HG02610 (cell line): Measurements from ENCODE around the gene MRPL44.

Experiments used
- ATAC-seq: cut with Tn5 transposase; IDR thresholded peaks from one replicate; pipeline ENCODE4 v1.9.1; 2021; ENCODE audit warnings: mild to moderate bottlenecking, moderate library complexity; ENCODE audit not compliant: unreplicated experiment

MRPL44 gene

DNA sequence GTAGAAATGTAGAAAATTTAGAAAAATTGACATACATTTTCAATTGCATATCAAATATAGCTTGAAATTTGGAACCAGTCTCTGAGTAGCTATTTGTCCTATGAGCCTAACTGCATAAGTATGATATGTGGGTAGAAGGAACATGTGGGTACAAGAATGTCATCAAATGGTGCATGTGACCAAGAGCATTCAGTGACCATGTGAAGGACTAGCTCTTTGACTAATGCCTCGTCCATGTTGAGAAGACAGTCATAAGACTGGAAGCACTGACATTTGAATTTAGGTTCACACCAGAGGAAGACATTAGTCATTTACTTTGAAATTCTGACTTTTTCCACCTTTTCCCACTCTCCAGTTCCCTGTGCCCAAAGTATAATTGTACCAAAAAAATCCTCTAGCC, 12.6 kb downstream of the MRPL44 start:
- ATAC-seq = peak; percentile 19

DNA sequence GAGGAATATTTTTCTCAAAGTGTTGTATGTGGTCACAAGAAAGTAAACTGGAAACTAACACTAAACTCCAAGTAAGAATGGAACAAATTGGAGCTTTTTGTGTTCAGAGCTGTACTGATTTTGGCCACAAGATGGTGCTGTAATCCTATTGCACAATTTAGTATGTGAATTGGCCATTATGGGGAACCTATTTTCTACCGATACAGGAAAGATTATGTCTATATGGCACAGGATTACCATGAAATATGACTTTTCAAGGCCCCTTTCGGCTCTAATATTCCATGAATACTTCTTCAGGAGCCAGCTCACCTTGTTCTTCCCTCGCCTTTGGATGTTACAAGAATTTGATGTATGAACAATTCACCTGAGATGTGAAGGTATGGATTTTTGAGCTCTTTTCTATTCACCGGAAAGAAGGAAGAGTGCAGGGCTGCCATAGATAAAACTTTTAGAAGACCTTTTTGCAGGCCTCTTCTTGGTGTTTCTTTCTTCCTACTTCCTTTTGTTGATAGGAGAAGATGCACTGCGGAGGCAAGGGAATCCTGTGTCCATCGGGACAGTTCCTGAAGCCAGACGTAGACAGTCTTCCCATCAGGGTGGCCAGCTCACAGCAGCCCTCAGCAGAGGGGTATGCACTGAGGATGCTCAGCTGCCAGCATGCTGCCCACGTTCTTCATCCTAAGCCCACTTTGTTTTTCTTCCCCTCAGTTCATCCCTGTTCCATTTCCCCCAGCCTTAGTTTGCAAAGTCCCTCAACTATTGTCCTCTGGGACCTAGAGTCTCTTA, 13.3 kb downstream of the MRPL44 start:
- peak; percentile 53 for ATAC-seq

DNA sequence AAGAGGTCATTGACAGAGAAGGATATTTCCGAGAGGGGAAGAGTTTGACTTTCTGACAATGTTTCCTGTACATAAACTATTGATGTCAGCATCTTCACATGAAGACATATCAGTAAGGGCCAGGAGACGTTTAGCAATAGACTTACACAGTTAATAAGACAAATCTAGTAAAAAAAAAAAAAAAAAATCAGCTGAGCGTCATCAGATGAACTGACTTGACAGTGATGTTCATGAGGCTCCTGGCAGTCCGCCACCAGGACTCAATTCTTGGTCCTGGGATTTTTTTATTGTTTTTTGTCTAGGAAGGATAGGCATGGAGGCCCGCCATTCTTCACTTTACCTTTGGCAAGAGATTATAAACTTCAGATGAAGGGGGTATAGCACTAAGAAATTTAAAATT, 14.5 kb downstream of the MRPL44 start:
- no peak for ATAC-seq

DNA sequence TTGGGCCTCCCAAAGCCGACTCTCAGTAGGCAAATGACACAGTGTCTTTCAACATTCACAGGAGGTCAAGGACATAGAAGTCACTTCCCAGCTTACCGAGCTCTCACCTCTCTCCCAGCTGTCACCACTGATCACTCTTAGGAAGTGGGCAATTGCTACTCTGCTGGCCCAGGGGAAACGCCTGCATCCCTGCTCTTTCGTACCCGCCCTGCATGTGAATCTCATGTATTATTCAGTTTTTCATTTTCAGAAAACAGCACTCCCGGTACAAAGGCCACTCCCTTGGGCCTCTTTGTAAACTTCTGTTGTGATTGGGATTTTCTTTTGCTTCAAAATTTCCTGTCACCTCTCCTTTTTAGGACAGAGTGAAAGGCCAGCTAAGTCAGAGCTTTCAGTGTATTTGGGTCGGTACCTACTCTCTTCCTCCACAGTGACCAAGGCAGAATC, 15.4 kb downstream of the MRPL44 start:
- no peak for ATAC-seq

DNA sequence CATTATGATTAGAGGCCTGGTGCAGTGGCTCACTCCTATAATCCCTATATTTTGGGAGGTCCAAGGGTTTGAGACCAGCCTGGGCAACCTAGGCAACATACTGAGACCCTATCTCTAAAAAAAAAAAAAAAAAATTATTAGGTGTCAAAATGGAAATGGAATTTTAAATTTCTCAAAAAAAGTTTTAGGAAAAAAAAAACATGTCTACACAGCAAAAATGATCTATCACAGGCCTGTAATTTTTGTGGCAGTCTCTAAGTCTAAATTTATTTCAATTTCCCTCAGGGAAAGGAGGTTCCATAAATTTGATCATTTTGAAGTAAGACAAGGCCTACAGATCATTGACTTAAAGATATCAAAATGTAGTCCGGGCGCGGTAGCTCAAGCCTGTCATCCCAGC, 16.3 kb downstream of the MRPL44 start:
- ATAC-seq = no peak

- ATAC-seq = no peak
Observed at GRCh38 chr2:223976635-223977226, 19.5 kb downstream of the MRPL44 start.

- no peak for ATAC-seq
Observed at GRCh38 chr2:223978451-223978850, 21.2 kb downstream of the MRPL44 start.

DNA sequence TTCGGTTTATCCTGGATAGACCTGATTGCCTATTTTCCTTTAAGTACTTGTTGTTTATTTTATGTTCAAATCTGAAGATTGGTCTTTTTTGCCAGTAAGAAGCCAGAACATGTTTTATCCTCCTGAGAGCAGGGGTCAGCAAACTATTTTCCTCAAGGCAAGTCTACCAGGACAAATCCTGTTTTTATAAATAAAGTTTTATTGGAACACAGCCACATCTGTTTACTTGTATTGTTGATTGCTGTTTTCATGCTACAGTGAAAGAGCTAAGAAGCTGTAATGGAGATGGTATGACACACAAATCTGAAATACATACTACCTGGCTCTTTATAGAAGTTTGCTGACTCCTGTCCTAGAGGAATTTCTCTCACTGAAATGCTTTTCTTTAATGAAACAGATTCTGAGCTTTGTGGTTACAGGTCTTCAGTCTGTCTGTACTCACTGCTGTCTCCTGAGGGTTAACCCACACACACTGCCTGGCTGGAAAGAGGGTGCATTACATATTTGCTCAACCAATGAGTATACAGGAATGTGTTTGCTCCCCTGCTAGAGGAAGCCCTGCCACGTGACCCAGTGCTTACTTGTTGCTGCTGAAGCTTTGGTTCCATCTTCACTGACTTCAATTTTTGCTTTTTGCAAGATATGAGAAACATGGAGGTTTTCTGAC, 22.6 kb downstream of the MRPL44 start:
- ATAC-seq = no peak

GRCh38 chr2:223980397-223980735, 23.1 kb downstream of the MRPL44 start:
- no peak for ATAC-seq

- no peak for ATAC-seq
Observed at GRCh38 chr2:223980803-223981202, 23.5 kb downstream of the MRPL44 start.

DNA sequence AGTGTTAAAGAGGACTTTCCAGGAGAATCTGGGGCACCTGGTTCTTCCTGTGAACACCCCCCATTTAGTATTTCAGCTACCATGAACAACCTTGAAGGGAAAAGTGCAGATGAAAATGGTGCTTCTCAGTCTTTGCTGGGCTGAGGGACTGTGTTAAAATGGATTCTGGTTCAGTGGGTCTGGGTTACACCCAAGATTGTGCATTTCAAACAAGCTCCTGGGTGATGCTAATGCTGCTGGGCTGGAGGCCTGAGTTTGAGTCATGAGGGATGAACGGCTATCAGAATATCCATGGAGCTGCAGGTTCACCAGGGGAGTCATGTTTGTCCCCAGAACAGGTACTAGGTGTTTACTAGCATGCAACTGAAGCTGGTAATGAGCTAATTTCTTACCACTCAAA, 24.0 kb downstream of the MRPL44 start:
- ATAC-seq = no peak

GRCh38 chr2:223989206-223989855, 32.1 kb downstream of the MRPL44 start:
- ATAC-seq = no peak

GRCh38 chr2:223989856-223990232, 32.6 kb downstream of the MRPL44 start:
- ATAC-seq = no peak

GRCh38 chr2:223991611-223992010, 34.3 kb downstream of the MRPL44 start:
- no peak for ATAC-seq

DNA sequence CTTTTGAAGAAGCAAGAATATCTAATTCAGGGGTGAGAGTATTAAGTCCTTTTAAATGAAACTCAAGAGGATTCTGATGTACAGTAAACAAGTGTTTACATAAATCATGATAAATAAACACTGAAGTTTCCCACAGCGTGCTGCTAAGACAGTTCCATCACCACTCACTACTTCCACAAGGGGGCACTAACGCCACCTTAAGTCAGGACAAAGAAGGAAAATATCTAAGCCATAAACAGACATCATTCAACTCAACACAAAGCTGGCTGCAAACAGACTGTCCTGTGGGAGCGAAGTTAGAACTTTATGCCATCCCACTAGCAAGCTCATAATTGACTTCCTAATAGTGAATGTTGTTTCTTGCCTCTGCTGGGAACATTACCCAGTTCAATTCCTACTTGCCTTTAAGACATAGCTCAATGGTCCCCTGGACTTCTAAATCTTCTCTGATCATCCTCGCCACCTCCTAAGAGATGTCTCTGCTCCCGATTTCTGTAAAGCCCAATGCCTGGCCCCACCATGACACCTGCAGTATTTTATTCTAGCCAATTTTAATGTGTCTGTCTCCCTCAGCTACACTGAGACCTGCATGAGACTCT, 36.5 kb downstream of the MRPL44 start:
- peak; percentile 82 for ATAC-seq

- no peak for ATAC-seq
Observed at GRCh38 chr2:223994562-223995162, 37.4 kb downstream of the MRPL44 start.

GRCh38 chr2:223995569-223995968, 38.3 kb downstream of the MRPL44 start:
- ATAC-seq = no peak

GRCh38 chr2:223996391-223996790, 39.1 kb downstream of the MRPL44 start:
- ATAC-seq = no peak

DNA sequence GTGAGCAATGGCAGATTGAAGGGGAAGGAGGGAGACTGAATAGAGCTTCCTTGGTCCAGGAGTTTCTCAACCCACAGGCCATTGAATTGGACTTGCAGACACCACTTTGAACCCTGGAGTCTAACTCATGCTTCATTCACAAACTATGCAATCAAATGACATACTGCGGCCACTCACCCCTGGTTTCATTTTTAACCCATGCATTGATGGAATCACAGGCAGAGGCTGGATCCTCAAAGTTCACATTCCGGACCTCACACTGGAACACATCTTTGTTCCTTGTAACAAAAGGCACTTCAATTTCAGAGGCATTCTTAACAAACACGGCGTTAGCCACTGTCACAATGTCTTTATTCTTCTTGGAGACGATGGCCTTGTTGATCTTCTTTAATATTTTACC, 40.7 kb downstream of the MRPL44 start:
- no peak for ATAC-seq

DNA sequence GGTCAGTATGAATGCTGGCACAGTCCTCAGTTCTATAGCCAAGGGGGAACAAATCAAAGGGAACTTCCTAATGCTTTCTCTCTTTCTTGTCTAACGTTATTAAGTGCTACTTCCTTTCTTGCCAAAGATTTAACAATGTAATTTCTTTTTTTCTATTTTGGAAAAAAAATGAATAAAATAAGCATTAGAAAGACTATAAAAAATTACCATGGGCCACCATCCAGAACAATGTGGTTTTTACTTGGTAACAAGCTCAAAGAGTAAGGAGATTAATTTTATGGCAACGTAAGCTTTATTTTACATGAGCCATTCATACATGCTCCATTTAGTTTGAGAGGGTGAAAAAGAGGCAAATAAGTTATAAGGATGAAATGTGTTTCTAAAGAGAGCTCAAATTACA, 41.7 kb downstream of the MRPL44 start:
- no peak for ATAC-seq

GRCh38 chr2:223999862-224000261, 42.6 kb downstream of the MRPL44 start:
- ATAC-seq = no peak
